HFF-Myc (cell line): ENCODE data around the gene IL24.

Source experiments
- DNase-seq: peaks from one replicate; pipeline ENCODE4 v3.0.0-alpha.2; 2011; ENCODE audit warnings: low read depth; ENCODE audit errors: extremely low read depth
- H3K4me3 ChIP-seq: replicated peaks from 2 replicates; pipeline ENCODE4 v1.5.1; 2011; ENCODE audit warnings: low read depth, mild to moderate bottlenecking, control low read depth, low read length
- TF ChIP-seq, protein P1 (sequence below): IDR thresholded peaks from 2 replicates; pipeline ENCODE4 v1.5.1; 2012; ENCODE audit warnings: mild to moderate bottlenecking, low read depth, low read length, control low read depth; ENCODE audit errors: missing control alignments

The IL24 gene

DNA sequence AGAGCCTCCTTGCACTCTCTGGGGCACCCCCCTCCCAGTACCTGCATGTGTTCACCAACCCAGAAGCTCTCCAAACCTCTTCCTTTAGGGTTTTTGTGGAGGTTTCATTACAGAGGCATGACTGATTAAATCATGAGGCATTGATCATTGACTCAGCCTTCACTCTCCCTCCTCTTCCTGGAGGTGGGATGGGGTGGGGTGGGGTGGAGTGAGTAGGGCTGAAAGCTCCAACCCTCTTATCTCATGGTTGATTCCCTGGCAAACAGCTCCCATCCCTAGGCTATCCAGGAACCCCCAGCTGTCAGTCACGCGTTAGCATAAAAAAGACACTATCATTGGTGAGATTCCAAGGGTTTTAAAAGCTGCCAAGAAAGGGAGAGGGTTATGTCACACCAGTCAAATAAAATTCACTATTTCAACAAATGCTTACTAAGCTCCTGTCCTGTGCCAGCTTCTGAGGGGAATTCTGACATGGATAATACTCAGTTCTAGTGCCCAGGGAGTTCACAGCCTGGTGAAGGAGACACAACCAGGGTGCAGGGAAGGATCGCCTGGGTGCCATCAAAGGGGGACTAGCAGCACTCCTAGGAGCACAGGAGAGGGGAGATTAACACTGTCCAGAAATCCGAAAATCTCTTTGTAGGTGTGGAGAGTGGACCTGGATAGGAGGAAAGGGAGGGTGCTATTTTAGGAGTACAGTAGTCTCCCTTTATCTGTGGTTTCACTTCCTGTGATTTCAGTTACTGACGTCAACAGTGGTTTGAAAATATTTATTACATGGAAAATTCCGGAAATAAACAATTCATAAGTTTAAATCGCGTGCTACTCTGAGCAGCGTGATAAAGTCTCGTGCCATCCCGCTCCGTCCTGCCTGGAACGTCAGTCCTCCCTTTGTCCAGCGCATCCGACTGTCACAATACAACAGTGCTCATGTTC lies 6.8 kb upstream of the IL24 start:
- TF ChIP-seq, protein P1, sequence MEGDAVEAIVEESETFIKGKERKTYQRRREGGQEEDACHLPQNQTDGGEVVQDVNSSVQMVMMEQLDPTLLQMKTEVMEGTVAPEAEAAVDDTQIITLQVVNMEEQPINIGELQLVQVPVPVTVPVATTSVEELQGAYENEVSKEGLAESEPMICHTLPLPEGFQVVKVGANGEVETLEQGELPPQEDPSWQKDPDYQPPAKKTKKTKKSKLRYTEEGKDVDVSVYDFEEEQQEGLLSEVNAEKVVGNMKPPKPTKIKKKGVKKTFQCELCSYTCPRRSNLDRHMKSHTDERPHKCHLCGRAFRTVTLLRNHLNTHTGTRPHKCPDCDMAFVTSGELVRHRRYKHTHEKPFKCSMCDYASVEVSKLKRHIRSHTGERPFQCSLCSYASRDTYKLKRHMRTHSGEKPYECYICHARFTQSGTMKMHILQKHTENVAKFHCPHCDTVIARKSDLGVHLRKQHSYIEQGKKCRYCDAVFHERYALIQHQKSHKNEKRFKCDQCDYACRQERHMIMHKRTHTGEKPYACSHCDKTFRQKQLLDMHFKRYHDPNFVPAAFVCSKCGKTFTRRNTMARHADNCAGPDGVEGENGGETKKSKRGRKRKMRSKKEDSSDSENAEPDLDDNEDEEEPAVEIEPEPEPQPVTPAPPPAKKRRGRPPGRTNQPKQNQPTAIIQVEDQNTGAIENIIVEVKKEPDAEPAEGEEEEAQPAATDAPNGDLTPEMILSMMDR, result no peak
- no peak overlapping the region for H3K4me3 ChIP-seq
- DNase-seq, result no peak

- no peak overlapping the region for H3K4me3 ChIP-seq
- TF ChIP-seq, protein P1, result no peak
- DNase-seq, result no peak
These were observed 5.8 kb upstream of the IL24 start for GRCh38 chr1:206891412-206891811.

DNA sequence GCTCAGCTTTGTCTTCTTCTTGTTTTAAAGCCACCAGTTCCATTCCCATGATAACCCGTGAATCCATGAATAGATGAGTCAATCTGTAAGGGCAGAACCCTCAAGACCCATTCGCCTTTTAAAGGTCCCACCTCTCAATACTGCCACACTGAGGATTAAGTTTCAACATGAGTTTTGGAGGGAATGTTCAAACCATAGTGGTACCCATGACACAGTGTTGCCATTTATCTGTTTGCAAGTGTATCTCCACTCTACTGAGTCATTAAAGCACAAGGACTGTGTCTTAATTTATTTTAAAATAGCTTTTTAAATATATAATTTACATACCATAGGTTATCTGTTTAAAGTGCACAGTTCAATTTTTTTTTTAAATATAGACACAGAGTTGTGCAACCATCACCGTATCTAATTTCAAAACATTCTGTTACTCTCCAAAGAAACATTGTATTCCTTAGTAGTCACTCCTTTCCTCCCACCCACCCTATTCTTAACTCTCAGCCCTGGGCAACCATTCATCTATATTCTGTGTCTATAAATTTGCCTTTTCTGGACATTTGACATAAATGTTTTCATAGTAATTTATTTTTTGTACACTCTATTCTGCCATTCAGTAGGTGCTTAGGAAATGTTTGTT lies 4.8 kb upstream of the IL24 start:
- no peak for DNase-seq
- H3K4me3 ChIP-seq, result no peak overlapping the region
- TF ChIP-seq, protein P1, result no peak

GRCh38 chr1:206893380-206893779 lies 3.9 kb upstream of the IL24 start:
- no peak for DNase-seq
- TF ChIP-seq, protein P1, result no peak
- H3K4me3 ChIP-seq, result no peak overlapping the region

- no peak overlapping the region for H3K4me3 ChIP-seq
- DNase-seq, result no peak
- TF ChIP-seq, protein P1, result no peak
These were observed 1.9 kb upstream of the IL24 start for GRCh38 chr1:206895325-206895724.

GRCh38 chr1:206895837-206896242 lies 1.4 kb upstream of the IL24 start:
- DNase-seq, result peak; percentile 93
- no peak overlapping the region for H3K4me3 ChIP-seq
- TF ChIP-seq, protein P1, result no peak
